ENCODE data around the gene MYB.

Gene MYB

GRCh38 chr6:135251498-135252441 lies 70.7 kb downstream of the MYB start:
- DNase-seq (ENCODE audit: low read depth), result peak; percentile 22

GRCh38 chr6:135254471-135254870 lies 73.4 kb downstream of the MYB start:
- DNase-seq (ENCODE audit: low read depth), result no peak

- no peak for DNase-seq (ENCODE audit: low read depth)
Observed at GRCh38 chr6:135256866-135257265, 75.8 kb downstream of the MYB start.

- no peak for DNase-seq (ENCODE audit: low read depth)
Observed at GRCh38 chr6:135257631-135258405, 76.7 kb downstream of the MYB start.

GRCh38 chr6:135258970-135259369 lies 77.9 kb downstream of the MYB start:
- no peak for DNase-seq (ENCODE audit: low read depth)

GRCh38 chr6:135260612-135261011 lies 79.5 kb downstream of the MYB start:
- DNase-seq (ENCODE audit: low read depth), result no peak

GRCh38 chr6:135261872-135262725 lies 81.0 kb downstream of the MYB start:
- DNase-seq (ENCODE audit: low read depth), result no peak

- DNase-seq (ENCODE audit: low read depth), result no peak
Observed at GRCh38 chr6:135265278-135265677, 84.2 kb downstream of the MYB start.

GRCh38 chr6:135266675-135267074 lies 85.6 kb downstream of the MYB start:
- DNase-seq (ENCODE audit: low read depth), result no peak

GRCh38 chr6:135267085-135267484 lies 86.0 kb downstream of the MYB start:
- DNase-seq (ENCODE audit: low read depth), result no peak

GRCh38 chr6:135268263-135268662 lies 87.2 kb downstream of the MYB start:
- DNase-seq (ENCODE audit: low read depth), result no peak

- DNase-seq (ENCODE audit: low read depth), result no peak
Observed at GRCh38 chr6:135268740-135269139, 87.6 kb downstream of the MYB start.

Measured in non-pigmented ciliary epithelial cell (primary cell).